ENCODE data around the gene DAB2IP. TPM values are rescaled to one million over a fixed set of nuclear protein-coding genes. Genes with fewer than 3 reads are reported as not detected.

DAB2IP gene
- total RNA-seq, 2 donors from 2014 or later: 38.0 to 47.0 TPM

DNA sequence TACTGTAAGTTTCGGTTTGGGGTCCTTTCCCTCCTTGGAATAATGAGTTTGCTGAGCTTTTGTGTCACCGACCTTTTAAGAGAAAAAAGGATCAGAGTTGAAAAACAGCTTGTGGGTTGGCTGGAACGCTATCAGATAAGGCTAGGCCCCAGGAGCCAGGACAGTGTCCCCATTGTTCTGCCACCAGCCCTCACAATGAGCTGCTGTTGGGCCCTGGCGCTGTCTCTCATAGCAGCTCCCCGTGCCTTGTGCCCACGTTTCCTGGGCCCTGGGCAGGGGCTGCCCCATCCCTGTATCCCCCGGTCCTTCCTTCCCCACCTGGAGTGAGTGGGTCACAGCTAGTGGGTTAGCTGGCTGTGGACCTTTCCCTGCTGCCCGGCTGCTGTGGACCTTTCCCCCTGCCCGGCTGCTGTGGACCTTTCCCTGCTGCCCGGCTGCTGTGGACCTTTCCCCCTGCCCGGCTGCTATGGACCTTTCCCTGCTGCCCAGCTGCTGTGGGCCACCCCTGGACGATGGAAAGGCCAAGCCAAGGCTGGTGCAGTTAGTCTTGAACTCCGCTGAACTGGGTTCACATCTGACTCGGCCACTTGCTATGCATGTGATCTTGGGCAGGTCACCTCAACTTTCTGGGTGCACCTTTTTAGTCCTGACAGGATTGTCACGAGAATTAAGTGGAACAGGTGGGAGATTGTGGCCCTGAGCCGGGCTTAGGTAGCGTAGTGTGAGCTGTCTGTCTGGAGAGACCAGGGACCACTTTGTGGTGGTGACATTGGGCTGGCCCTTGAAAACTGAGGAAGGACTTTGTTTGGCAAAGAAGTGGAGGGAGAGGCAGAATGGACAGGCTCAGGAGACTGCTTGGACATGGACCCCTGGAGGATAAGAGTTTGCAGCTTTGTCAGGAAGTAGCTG lies 99.5 kb downstream of the DAB2IP start:
- Histone ChIP-seq H3K36me3 (no peaks in the 10 kb centered on the region), H3K4me1 (peaks cover 0 to 100% of the 10 kb centered on the region in 2 donors), H3K4me3 (no peak overlapping the region), H3K27me3 (no peaks in the 10 kb centered on the region), H3K27ac (peak overlapping the region; percentile 78 to 81), H3K9me3 (no peaks in the 10 kb centered on the region)
- TF ChIP-seq, protein P1, sequence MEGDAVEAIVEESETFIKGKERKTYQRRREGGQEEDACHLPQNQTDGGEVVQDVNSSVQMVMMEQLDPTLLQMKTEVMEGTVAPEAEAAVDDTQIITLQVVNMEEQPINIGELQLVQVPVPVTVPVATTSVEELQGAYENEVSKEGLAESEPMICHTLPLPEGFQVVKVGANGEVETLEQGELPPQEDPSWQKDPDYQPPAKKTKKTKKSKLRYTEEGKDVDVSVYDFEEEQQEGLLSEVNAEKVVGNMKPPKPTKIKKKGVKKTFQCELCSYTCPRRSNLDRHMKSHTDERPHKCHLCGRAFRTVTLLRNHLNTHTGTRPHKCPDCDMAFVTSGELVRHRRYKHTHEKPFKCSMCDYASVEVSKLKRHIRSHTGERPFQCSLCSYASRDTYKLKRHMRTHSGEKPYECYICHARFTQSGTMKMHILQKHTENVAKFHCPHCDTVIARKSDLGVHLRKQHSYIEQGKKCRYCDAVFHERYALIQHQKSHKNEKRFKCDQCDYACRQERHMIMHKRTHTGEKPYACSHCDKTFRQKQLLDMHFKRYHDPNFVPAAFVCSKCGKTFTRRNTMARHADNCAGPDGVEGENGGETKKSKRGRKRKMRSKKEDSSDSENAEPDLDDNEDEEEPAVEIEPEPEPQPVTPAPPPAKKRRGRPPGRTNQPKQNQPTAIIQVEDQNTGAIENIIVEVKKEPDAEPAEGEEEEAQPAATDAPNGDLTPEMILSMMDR (IDR thresholded peaks at IDR 0.05): no peak
- DNase-seq (ENCODE audit: low spot score): no peak

DNA sequence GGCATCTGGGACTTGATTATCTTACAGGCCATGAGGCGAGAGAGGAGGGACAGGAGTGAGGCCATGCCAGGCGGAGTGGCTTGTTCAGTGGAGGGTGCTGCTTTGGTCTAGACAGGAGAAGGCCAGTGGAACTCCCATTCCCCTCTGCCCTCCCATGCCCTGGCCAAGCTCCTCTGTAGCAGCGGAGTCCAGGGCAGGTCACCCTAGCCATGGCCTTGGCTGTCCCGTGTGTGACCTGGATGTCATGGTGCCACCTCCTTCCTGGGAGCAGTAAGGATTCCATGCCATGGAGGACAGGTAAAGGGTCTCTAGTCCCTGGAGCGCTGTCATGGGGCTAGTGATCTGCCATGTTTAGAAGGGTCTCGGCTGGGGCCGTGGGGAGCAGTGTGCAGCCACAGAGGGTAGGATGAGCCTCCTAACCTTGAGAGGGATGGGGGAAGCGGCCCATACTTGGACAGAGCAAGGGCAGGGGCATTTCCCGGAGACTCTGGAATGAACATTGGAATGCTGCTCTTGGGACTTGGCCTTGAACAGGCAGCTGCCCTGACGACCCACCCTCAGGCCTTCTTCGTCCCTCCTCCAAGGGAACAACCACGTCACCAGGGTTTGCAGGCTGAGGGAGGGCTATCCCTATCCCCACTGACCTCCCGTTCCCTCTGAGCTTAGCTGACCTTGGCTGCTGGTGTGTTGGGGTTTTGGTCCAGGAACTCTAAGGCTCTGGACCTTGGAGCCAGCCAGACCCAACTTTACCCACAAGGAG lies 100.4 kb downstream of the DAB2IP start:
- Histone ChIP-seq H3K27me3 (no peaks in the 10 kb centered on the region), H3K27ac (peak overlapping the region; percentile 78 to 81), H3K9me3 (no peaks in the 10 kb centered on the region), H3K36me3 (peaks cover under 1% of the 10 kb centered on the region), H3K4me3 (no peak overlapping the region), H3K4me1 (peaks cover 0 to 100% of the 10 kb centered on the region in 2 donors)
- TF ChIP-seq, protein P1 (IDR thresholded peaks at IDR 0.05): no peak
- DNase-seq (ENCODE audit: low spot score): no peak

GRCh38 chr9:121752929-121753328 lies 101.5 kb downstream of the DAB2IP start:
- Histone ChIP-seq H3K4me1 (peaks cover 0 to 93% of the 10 kb centered on the region in 2 donors), H3K27ac (peak overlapping the region; percentile 78 to 81), H3K36me3 (peaks cover 11% of the 10 kb centered on the region), H3K4me3 (no peak overlapping the region), H3K9me3 (no peaks in the 10 kb centered on the region), H3K27me3 (no peaks in the 10 kb centered on the region)
- TF ChIP-seq, protein P1 (IDR thresholded peaks at IDR 0.05): no peak
- DNase-seq (ENCODE audit: low spot score): no peak

- TF ChIP-seq, protein P1 (IDR thresholded peaks at IDR 0.05): no peak
- no peaks in the 10 kb centered on the region for H3K27me3 ChIP-seq
- peaks cover 20% of the 10 kb centered on the region for H3K36me3 ChIP-seq
- no peak overlapping the region for H3K4me3 ChIP-seq
- H3K4me1 ChIP-seq: peaks cover 0 to 82% of the 10 kb centered on the region in 2 donors
- no peaks in the 10 kb centered on the region for H3K9me3 ChIP-seq
- DNase-seq (ENCODE audit: low spot score): no peak
- peak overlapping the region; percentile 4 to 78 for H3K27ac ChIP-seq
Measured at GRCh38 chr9:121753802-121754654, 102.6 kb downstream of the DAB2IP start.

- peaks cover 28% of the 10 kb centered on the region for H3K36me3 ChIP-seq
- peak overlapping the region in 1 of 2 donors; percentile 53 for H3K27ac ChIP-seq
- no peak for DNase-seq (ENCODE audit: low spot score)
- H3K27me3 ChIP-seq: no peaks in the 10 kb centered on the region
- no peak overlapping the region for H3K4me3 ChIP-seq
- H3K9me3 ChIP-seq: no peaks in the 10 kb centered on the region
- peaks cover 0 to 74% of the 10 kb centered on the region in 2 donors for H3K4me1 ChIP-seq
- TF ChIP-seq, protein P1 (IDR thresholded peaks at IDR 0.05): no peak
Measured at GRCh38 chr9:121754655-121755436, 103.4 kb downstream of the DAB2IP start.

All from right atrium auricular region (tissue), 2 donors.